H1 (cell line): ENCODE data around the gene MATR3. TPM values are rescaled to one million over a fixed set of nuclear protein-coding genes. Genes with fewer than 3 reads are reported as not detected.
A peak's percentile ranks its signal among the peaks of the same experiment; 100 is the strongest.

Source experiments
- CTCF ChIA-PET: fragments of 300-600 bp; sonication (Branson Sonifier 250); formaldehyde crosslinking; loops from one replicate; lab custom pipeline; 2021; ENCODE audit not compliant: partially characterized antibody; lab: Charles Lee
- POLR2A ChIA-PET: fragments of 300-600 bp; sonication (Branson Sonifier 250); formaldehyde crosslinking; loops from one replicate; lab custom pipeline; 2021; ENCODE audit warnings: inconsistent platforms; ENCODE audit not compliant: partially characterized antibody; lab: Charles Lee
- DNase-seq, 2 experiments: peaks; one replicate each; pipeline versions ENCODE4 v3.0.0 to v3.0.0-alpha.2; 2010 to 2022; ENCODE audit warnings: low spot score in 2 of 2, low read depth in 1 of 2, mixed read lengths in 1 of 2
- FAIRE-seq: peaks from 2 replicates; lab custom pipeline; 2011; peaks lifted over from hg19 to GRCh38; lab: Jason Lieb, UNC
- H2AFZ ChIP-seq: 2 replicates; pipeline ENCODE4 v1.8.1; 2012; ENCODE audit warnings: low read length, inconsistent platforms
- H2AK5ac ChIP-seq: 2 replicates; pipeline ENCODE4 v1.6.1; 2013; ENCODE audit warnings: low read depth, low read length
- H2BK120ac ChIP-seq: replicated peaks from 2 replicates; pipeline ENCODE3; 2013; ENCODE audit warnings: low read depth, low read length, inconsistent platforms
- H2BK12ac ChIP-seq: 2 replicates; pipeline ENCODE4 v1.6.1; 2013; ENCODE audit warnings: low read depth, low read length
- H2BK15ac ChIP-seq: 2 replicates; pipeline ENCODE4 v1.6.1; 2013; ENCODE audit warnings: low read length
- H2BK20ac ChIP-seq: 2 replicates; pipeline ENCODE4 v1.6.1; 2013; ENCODE audit warnings: low read length
- H2BK5ac ChIP-seq: 2 replicates; pipeline ENCODE4 v1.6.1; 2013; ENCODE audit warnings: low read depth, low read length
- H3K14ac ChIP-seq: 2 replicates; pipeline ENCODE4 v1.6.1; 2013; ENCODE audit warnings: inconsistent platforms; ENCODE audit not compliant: insufficient read length
- H3K18ac ChIP-seq: 2 replicates; pipeline ENCODE4 v1.6.1; 2013; ENCODE audit warnings: low read length; ENCODE audit errors: extremely low read depth
- H3K23ac ChIP-seq: 2 replicates; pipeline ENCODE4 v1.6.1; 2013; ENCODE audit warnings: inconsistent platforms; ENCODE audit not compliant: insufficient read length
- H3K23me2 ChIP-seq: 2 replicates; pipeline ENCODE4 v1.6.1; 2013; ENCODE audit warnings: low read depth, low read length
- H3K27ac ChIP-seq: 2 replicates; pipeline ENCODE4 v1.6.1; 2011; ENCODE audit warnings: low read depth, low read length, inconsistent platforms
- H3K27me3 ChIP-seq, 4 experiments: replicated peaks in 1 of 4; 1 replicate in 1 of 4; 2 replicates in 3 of 4; pipeline versions ENCODE4 v1.6.1 to v1.8.1; 2011 to 2013; ENCODE audit warnings: low read length in 3 of 4, mild to moderate bottlenecking in 3 of 4, inconsistent platforms in 2 of 4, mixed read lengths in 2 of 4, moderate library complexity in 1 of 4; ENCODE audit not compliant: control insufficient read depth in 3 of 4, insufficient read depth in 3 of 4; ENCODE audit errors: extremely low read depth in 1 of 4
- H3K36me3 ChIP-seq, 4 experiments: 2 replicates each; pipeline versions ENCODE4 v1.6.1 to v1.8.1; 2011 to 2013; ENCODE audit warnings: mild to moderate bottlenecking in 4 of 4, low read length in 3 of 4, moderate library complexity in 2 of 4, control low read depth in 1 of 4, inconsistent platforms in 1 of 4; ENCODE audit not compliant: insufficient read depth in 4 of 4, control insufficient read depth in 2 of 4
- H3K4ac ChIP-seq: replicated peaks from 2 replicates; pipeline ENCODE3; 2013; ENCODE audit warnings: low read length, low read depth, mixed read lengths, inconsistent platforms; ENCODE audit not compliant: insufficient read length
- H3K4me1 ChIP-seq, 4 experiments: replicated peaks in 1 of 4; 1 replicate in 1 of 4; 2 replicates in 3 of 4; pipeline versions ENCODE4 v1.6.1 to v1.8.1; 2011 to 2013; ENCODE audit warnings: low read length in 3 of 4, inconsistent platforms in 2 of 4, mixed read lengths in 1 of 4; ENCODE audit not compliant: insufficient read depth in 4 of 4, control insufficient read depth in 3 of 4
- H3K4me2 ChIP-seq, 2 experiments: 2 replicates each; pipeline versions ENCODE4 v1.6.1 to v1.8.1; 2011 to 2013; ENCODE audit warnings: low read depth in 2 of 2, low read length in 2 of 2, control low read depth in 1 of 2, inconsistent platforms in 1 of 2, mild to moderate bottlenecking in 1 of 2; ENCODE audit not compliant: insufficient read depth in 1 of 2
- H3K4me3 ChIP-seq, 4 experiments: fragments of 200-600, 300-600 bp in 1 of 4; sonication (generic), shearing (Covaris generic), sonication (Bioruptor Twin) in 1 of 4; 2 replicates each; pipeline versions ENCODE4 v1.5.1 to v1.8.1; 2011 to 2016; ENCODE audit warnings: low read length in 4 of 4, low read depth in 3 of 4, control low read depth in 2 of 4, inconsistent platforms in 2 of 4, mild to moderate bottlenecking in 2 of 4, mixed read lengths in 1 of 4, moderate library complexity in 1 of 4; ENCODE audit not compliant: insufficient read depth in 2 of 4; ENCODE audit errors: extremely low read depth in 1 of 4
- H3K56ac ChIP-seq: replicated peaks from 2 replicates; pipeline ENCODE3; 2013; ENCODE audit warnings: low read depth, mild to moderate bottlenecking, mixed read lengths, low read length, inconsistent platforms; ENCODE audit not compliant: insufficient read length
- H3K79me1 ChIP-seq: 2 replicates; pipeline ENCODE4 v1.6.1; 2013; ENCODE audit warnings: low read depth, low read length, control low read depth
- H3K79me2 ChIP-seq, 2 experiments: 2 replicates each; pipeline versions ENCODE4 v1.6.1 to v1.8.1; 2012 to 2013; ENCODE audit warnings: low read length in 2 of 2, mild to moderate bottlenecking in 2 of 2, inconsistent platforms in 1 of 2; ENCODE audit not compliant: insufficient read depth in 2 of 2, control insufficient read depth in 1 of 2
- H3K9ac ChIP-seq, 4 experiments: replicated peaks in 1 of 4; 1 replicate in 1 of 4; 2 replicates in 3 of 4; pipeline versions ENCODE4 v1.6.1 to v1.8.1; 2011 to 2013; ENCODE audit warnings: low read depth in 3 of 4, low read length in 3 of 4, control low read depth in 2 of 4, mild to moderate bottlenecking in 2 of 4, moderate library complexity in 2 of 4, inconsistent platforms in 1 of 4; ENCODE audit errors: extremely low read depth in 1 of 4
- H3K9me3 ChIP-seq, 2 experiments: 2 replicates each; pipeline versions ENCODE4 v1.6.1 to v1.8.1; 2012 to 2013; ENCODE audit warnings: mild to moderate bottlenecking in 2 of 2, moderate library complexity in 2 of 2, control low read depth in 1 of 2, inconsistent platforms in 1 of 2, low read depth in 1 of 2, low read length in 1 of 2, mixed read lengths in 1 of 2; ENCODE audit not compliant: insufficient read depth in 2 of 2
- H4K20me1 ChIP-seq, 2 experiments: replicated peaks in 1 of 2; 2 replicates each; pipeline versions ENCODE3 to v1.8.1; 2011 to 2013; ENCODE audit warnings: inconsistent platforms in 2 of 2, low read length in 2 of 2, mild to moderate bottlenecking in 1 of 2; ENCODE audit not compliant: insufficient read depth in 2 of 2, control insufficient read depth in 1 of 2
- H4K5ac ChIP-seq: 2 replicates; pipeline ENCODE4 v1.6.1; 2013; ENCODE audit warnings: low read length, low read depth, mixed read lengths, inconsistent platforms; ENCODE audit not compliant: insufficient read length
- H4K8ac ChIP-seq: 2 replicates; pipeline ENCODE4 v1.8.0; 2013; ENCODE audit warnings: mild to moderate bottlenecking, moderate library complexity, low read length, inconsistent platforms; ENCODE audit not compliant: insufficient read depth; ENCODE audit errors: extremely low read depth
- H4K91ac ChIP-seq: replicated peaks from 2 replicates; pipeline ENCODE3; 2013; ENCODE audit warnings: low read length, mixed read lengths, inconsistent platforms; ENCODE audit not compliant: insufficient read length
- EP300 ChIP-seq, 2 experiments: IDR thresholded peaks; 1 replicate in 1 of 2; 2 replicates in 1 of 2; pipeline ENCODE4 v1.6.1; 2011 to 2012; ENCODE audit warnings: low read depth in 2 of 2, low read length in 2 of 2, mild to moderate bottlenecking in 2 of 2, borderline replicate concordance in 1 of 2, inconsistent platforms in 1 of 2, moderate library complexity in 1 of 2
- KDM1A ChIP-seq: fragments of 200-600, 300-600 bp; sonication (generic); IDR thresholded peaks from 2 replicates; pipeline ENCODE4 v1.7.1; 2016; ENCODE audit warnings: mild to moderate bottlenecking, low read length, borderline replicate concordance
- RAD21 ChIP-seq, 2 experiments: IDR thresholded peaks in 1 of 2; conservative IDR thresholded peaks in 1 of 2; 2 replicates each; pipeline ENCODE4 v1.6.1; 2011; ENCODE audit warnings: low read depth in 2 of 2, low read length in 2 of 2, improper control_type of control experiment in 1 of 2, inconsistent platforms in 1 of 2, mild to moderate bottlenecking in 1 of 2, moderate library complexity in 1 of 2
- WGBS, 2 experiments: shearing (Covaris generic) in 1 of 2; methylation state at CpG; one replicate each; pipeline versions ENCODE4 v1.1.6 to v1.1.7; 2013 to 2015; ENCODE audit warnings: low lambda C conversion rate in 2 of 2, mixed read lengths in 2 of 2, inconsistent platforms in 1 of 2, low coverage in 1 of 2, missing lambda C conversion rate in 1 of 2; ENCODE audit not compliant: insufficient replicate concordance in 2 of 2, insufficient coverage in 1 of 2, insufficient read length in 1 of 2; ENCODE audit errors: extremely low coverage in 1 of 2, missing lambda C conversion rate in 1 of 2; 5-methylcytosine and 5-hydroxymethylcytosine counted together
- polyA plus RNA-seq, 7 experiments: library from polyadenylated mRNA; depleted of rRNA in 3 of 7; stranded (reverse) in 5 of 7; unstranded in 2 of 7; fragments of >200 nt in 5 of 7; fragments of 200-250 nt in 2 of 7; gene quantifications; 1 replicate in 5 of 7; 2 replicates in 1 of 7; 4 replicates in 1 of 7; pipeline versions ENCODE4 v1.2.1 to v1.2.3, GENCODE V29; 2011 to 2013; ENCODE audit warnings: missing spikeins in 2 of 7, mixed read lengths in 2 of 7
- total RNA-seq: library from RNA; stranded (reverse); fragmentation: NEBNext Ultra II Directional; extraction: Animal tissue kit (Norgen Biotek cat#: 25700); gene quantifications from 2 replicates; pipeline ENCODE4 v1.2.1, GENCODE V29; 2021

Gene MATR3
- total and polyA plus RNA-seq, 2 of the 8 experiments (the other 6 are each of a cell fraction or from before 2014, with no cell fraction given): 116 to 389 TPM

GRCh38 chr5:139251281-139251687 lies 42.3 kb upstream of the MATR3 start:
- no peak overlapping the region for H4K5ac ChIP-seq
- no peak overlapping the region for H3K4ac ChIP-seq
- no peaks in the 10 kb centered on the region for H3K36me3 ChIP-seq
- H4K20me1 ChIP-seq: no peaks in the 10 kb centered on the region
- no peak overlapping the region for H2AK5ac ChIP-seq
- H2BK120ac ChIP-seq: no peak overlapping the region
- H3K23me2 ChIP-seq: no peaks in the 10 kb centered on the region
- no peak overlapping the region for H2BK5ac ChIP-seq
- DNase-seq: no peak
- H4K8ac ChIP-seq: no peak overlapping the region
- no peaks in the 10 kb centered on the region for H3K79me2 ChIP-seq
- no peaks in the 10 kb centered on the region for H3K79me1 ChIP-seq
- TF ChIP-seq RAD21 (IDR thresholded peaks at IDR 0.05 in 1 of 2, conservative IDR thresholded peaks at IDR 0.05 in 1 of 2; ENCODE audit: low read depth in 2 of 2, low read length in 2 of 2): peak in 1 of 2 experiments; percentile 4; a peak in 1 of 4 replicates
- TF ChIP-seq KDM1A: 0 out of 2 replicates have a peak, but pooled peaks have one; percentile 65
- no peak for TF ChIP-seq EP300 (IDR thresholded peaks at IDR 0.05; ENCODE audit: borderline replicate concordance in 1 of 2, low read depth in 2 of 2, low read length in 2 of 2)
- ChIA-PET CTCF (interaction anchor here (0.7 to 1.6 kb wide), 10 partner anchors 11 to 610 kb away, joined by 3 to 7 read pairs (median 3); no protein-coding TSS in a partner anchor), POLR2A (interaction anchor here (0.7 to 1.2 kb wide), 3 partner anchors 25 to 42 kb away, joined by 3 to 4 read pairs (median 4); partner anchors contain the start of gene MATR3)
- no peak for FAIRE-seq
- no peak overlapping the region for H3K23ac ChIP-seq
- 92% methylated on average over 3 of the region's 3 CpGs; no CpG with 5 or more reads in 1 of the 2 experiments for WGBS, 2 experiments
- H2BK20ac ChIP-seq: 0 out of 2 replicates have a peak overlapping the region, but pooled peaks have one; percentile 48
- no peak overlapping the region for H3K9ac ChIP-seq
- H2BK12ac ChIP-seq: no peak overlapping the region
- no peak overlapping the region for H3K4me3 ChIP-seq
- no peak overlapping the region for H3K4me2 ChIP-seq
- H3K27me3 ChIP-seq: no peaks in the 10 kb centered on the region
- no peak overlapping the region for H2BK15ac ChIP-seq
- H3K18ac ChIP-seq: no peak overlapping the region
- H2AFZ ChIP-seq: no peak overlapping the region
- no peak overlapping the region for H4K91ac ChIP-seq
- no peak overlapping the region for H3K27ac ChIP-seq
- no peak overlapping the region for H3K14ac ChIP-seq
- H3K9me3 ChIP-seq: no peaks in the 10 kb centered on the region
- peaks cover 0 to 1% (median 0%) of the 10 kb centered on the region in 4 experiments; a peak in 2 of 7 replicates for H3K4me1 ChIP-seq
- H3K56ac ChIP-seq: no peak overlapping the region
